ENCODE measurements around the gene ELOVL5.

DNA sequence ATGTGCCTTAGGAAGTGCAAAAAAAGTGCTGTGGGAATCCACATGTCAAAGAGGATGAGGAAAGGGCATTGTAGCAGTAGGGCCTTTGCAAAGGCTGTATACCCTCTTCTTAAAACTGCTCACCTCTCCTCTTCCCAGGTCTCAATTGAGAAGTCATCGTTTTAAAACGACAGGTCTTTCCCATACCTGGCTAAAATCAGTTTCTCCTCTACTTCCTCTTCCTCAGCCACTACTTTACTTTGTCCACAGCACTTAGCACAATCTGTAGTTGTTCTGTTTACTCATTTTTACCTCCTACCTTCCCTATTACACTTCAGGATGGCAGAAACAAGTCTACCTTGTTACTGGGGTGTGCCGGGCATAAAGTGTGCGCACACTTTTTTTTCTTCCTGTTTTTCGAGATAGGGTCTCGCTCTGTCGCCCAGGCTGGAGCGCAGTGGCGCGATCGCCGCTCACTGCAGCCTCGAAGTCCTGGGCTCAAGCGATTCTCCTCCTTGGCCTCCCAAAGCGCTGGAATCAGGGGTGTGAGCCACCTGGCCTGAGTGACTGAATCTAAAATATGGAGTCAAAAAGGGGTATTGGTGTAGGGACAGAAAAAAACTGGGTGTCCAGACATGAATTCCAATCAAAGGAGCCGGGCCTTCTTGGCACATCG, 9.8 kb upstream of the ELOVL5 start:
- no peak for TF ChIP-seq POLR2A (IDR thresholded peaks at IDR 0.05)
- TF ChIP-seq, protein P1, sequence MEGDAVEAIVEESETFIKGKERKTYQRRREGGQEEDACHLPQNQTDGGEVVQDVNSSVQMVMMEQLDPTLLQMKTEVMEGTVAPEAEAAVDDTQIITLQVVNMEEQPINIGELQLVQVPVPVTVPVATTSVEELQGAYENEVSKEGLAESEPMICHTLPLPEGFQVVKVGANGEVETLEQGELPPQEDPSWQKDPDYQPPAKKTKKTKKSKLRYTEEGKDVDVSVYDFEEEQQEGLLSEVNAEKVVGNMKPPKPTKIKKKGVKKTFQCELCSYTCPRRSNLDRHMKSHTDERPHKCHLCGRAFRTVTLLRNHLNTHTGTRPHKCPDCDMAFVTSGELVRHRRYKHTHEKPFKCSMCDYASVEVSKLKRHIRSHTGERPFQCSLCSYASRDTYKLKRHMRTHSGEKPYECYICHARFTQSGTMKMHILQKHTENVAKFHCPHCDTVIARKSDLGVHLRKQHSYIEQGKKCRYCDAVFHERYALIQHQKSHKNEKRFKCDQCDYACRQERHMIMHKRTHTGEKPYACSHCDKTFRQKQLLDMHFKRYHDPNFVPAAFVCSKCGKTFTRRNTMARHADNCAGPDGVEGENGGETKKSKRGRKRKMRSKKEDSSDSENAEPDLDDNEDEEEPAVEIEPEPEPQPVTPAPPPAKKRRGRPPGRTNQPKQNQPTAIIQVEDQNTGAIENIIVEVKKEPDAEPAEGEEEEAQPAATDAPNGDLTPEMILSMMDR (IDR thresholded peaks at IDR 0.05), result no peak
